Renal cortex interstitium (tissue), 11 donors: ENCODE results near the gene HIRA. TPM values are rescaled to one million over a fixed set of nuclear protein-coding genes. Genes with fewer than 3 reads are reported as not detected.

Source experiments
- DNase-seq, 11 donors: peaks; one replicate each; pipeline ENCODE4 v3.0.0-alpha.2; 2013; ENCODE audit warnings: low read depth in 9 of 11, low spot score in 4 of 11; ENCODE audit errors: extremely low read depth in 1 of 11
- polyA plus RNA-seq, 3 donors: library from polyadenylated mRNA; unstranded; fragments of 120-200 nt; gene quantifications; one replicate each; pipeline ENCODE4 v1.2.1, GENCODE V29; 2013; ENCODE audit not compliant: insufficient read length in 3 of 3

Gene HIRA
- polyA plus RNA-seq, 3 donors, result 29.9 to 37.5 (median 33.3) TPM

GRCh38 chr22:19466848-19467752, 35.6 kb upstream of the HIRA start:
- no peak for DNase-seq

- no peak for DNase-seq
These were observed 34.7 kb upstream of the HIRA start for GRCh38 chr22:19466126-19466716.

- no peak for DNase-seq
These were observed 33.4 kb upstream of the HIRA start for GRCh38 chr22:19464975-19465374.

- no peak for DNase-seq
These were observed 33.0 kb upstream of the HIRA start for GRCh38 chr22:19464546-19464945.

- DNase-seq, result no peak
These were observed 32.2 kb upstream of the HIRA start for GRCh38 chr22:19463491-19464469.

- no peak for DNase-seq
These were observed 31.5 kb upstream of the HIRA start for GRCh38 chr22:19463008-19463407.

GRCh38 chr22:19461506-19461905, 30.0 kb upstream of the HIRA start:
- no peak for DNase-seq

GRCh38 chr22:19460036-19460435, 28.5 kb upstream of the HIRA start:
- no peak for DNase-seq

GRCh38 chr22:19457828-19458428, 26.4 kb upstream of the HIRA start:
- DNase-seq, result no peak

- no peak for DNase-seq
These were observed 25.0 kb upstream of the HIRA start for GRCh38 chr22:19456541-19456940.

- no peak for DNase-seq
These were observed 24.2 kb upstream of the HIRA start for GRCh38 chr22:19455585-19456370.

GRCh38 chr22:19455033-19455432, 23.5 kb upstream of the HIRA start:
- DNase-seq, result no peak

- no peak for DNase-seq
These were observed 22.6 kb upstream of the HIRA start for GRCh38 chr22:19454156-19454555.

GRCh38 chr22:19453718-19454117, 22.2 kb upstream of the HIRA start:
- DNase-seq, result no peak

- DNase-seq, result no peak
These were observed 20.0 kb upstream of the HIRA start for GRCh38 chr22:19451570-19451969.

- DNase-seq, result no peak
These were observed 19.0 kb upstream of the HIRA start for GRCh38 chr22:19450363-19451175.

GRCh38 chr22:19449422-19449767, 17.9 kb upstream of the HIRA start:
- no peak for DNase-seq
